ENCODE data around the gene SAMD4A. TPM values are rescaled to one million over a fixed set of nuclear protein-coding genes. Genes with fewer than 3 reads are reported as not detected.

SAMD4A gene
- total and polyA plus RNA-seq, 8 donors = 4.5 to 40.5 (median 8.0) TPM

- no peak overlapping the region for H3K4me3 ChIP-seq
- DNase-seq (no peak), ATAC-seq (no peak)
- no peaks in the 10 kb centered on the region for H3K27me3 ChIP-seq
- H3K4me1 ChIP-seq = peaks cover 0 to 35% of the 10 kb centered on the region in 2 donors
- peak overlapping the region; percentile 74 to 77 for H3K27ac ChIP-seq
- intact Hi-C loops (cut with DNase I) = loop anchor here in 1 of 2 donors (5.0 kb wide), 1 partner anchor 205 kb away; the partner anchor contains the start of gene SAMD4A
- H3K9me3 ChIP-seq = no peaks in the 10 kb centered on the region
- TF ChIP-seq CTCF (IDR thresholded peaks at IDR 0.05) = no peak
- H3K36me3 ChIP-seq = peaks cover 0 to 6% of the 10 kb centered on the region in 2 donors
Observed at GRCh38 chr14:54772451-54772881, 205.5 kb downstream of the SAMD4A start.

GRCh38 chr14:54773171-54774006 lies 206.5 kb downstream of the SAMD4A start:
- DNase-seq (peak; percentile 80 to 91 (median 88)), ATAC-seq (peak; percentile 91)
- TF ChIP-seq CTCF (IDR thresholded peaks at IDR 0.05) = peak; percentile 34 to 50
- peak overlapping the region; percentile 74 to 77 for H3K27ac ChIP-seq
- H3K4me3 ChIP-seq = no peak overlapping the region
- peaks cover 0 to 35% of the 10 kb centered on the region in 2 donors for H3K4me1 ChIP-seq
- H3K9me3 ChIP-seq = no peaks in the 10 kb centered on the region
- intact Hi-C loops (cut with DNase I) = loop anchor here in 1 of 2 donors (5.0 kb wide), 1 partner anchor 206 kb away; the partner anchor contains the start of gene SAMD4A
- H3K36me3 ChIP-seq = peaks cover 0 to 6% of the 10 kb centered on the region in 2 donors
- no peaks in the 10 kb centered on the region for H3K27me3 ChIP-seq

- ATAC-seq (no peak), DNase-seq (no peak)
- TF ChIP-seq CTCF (IDR thresholded peaks at IDR 0.05) = no peak
- peaks cover 0 to 35% of the 10 kb centered on the region in 2 donors for H3K4me1 ChIP-seq
- no peak overlapping the region for H3K27ac ChIP-seq
- H3K9me3 ChIP-seq = no peaks in the 10 kb centered on the region
- no peaks in the 10 kb centered on the region for H3K27me3 ChIP-seq
- intact Hi-C loops (cut with DNase I) = loop anchor here in 1 of 2 donors (5.0 kb wide), 1 partner anchor 208 kb away; the partner anchor contains the start of gene SAMD4A
- H3K4me3 ChIP-seq = no peak overlapping the region
- H3K36me3 ChIP-seq = peaks cover 0 to 14% of the 10 kb centered on the region in 2 donors
Observed at GRCh38 chr14:54774824-54775223, 207.9 kb downstream of the SAMD4A start.

- intact Hi-C loops (cut with DNase I) = no loop called here
- no peak overlapping the region for H3K27ac ChIP-seq
- no peak for ATAC-seq
- no peak overlapping the region for H3K4me3 ChIP-seq
- TF ChIP-seq CTCF (IDR thresholded peaks at IDR 0.05) = no peak
- DNase-seq = no peak
- H3K27me3 ChIP-seq = no peaks in the 10 kb centered on the region
- peaks cover 0 to 22% of the 10 kb centered on the region in 2 donors for H3K36me3 ChIP-seq
- no peaks in the 10 kb centered on the region for H3K9me3 ChIP-seq
- H3K4me1 ChIP-seq = peaks cover 0 to 35% of the 10 kb centered on the region in 2 donors
Observed at GRCh38 chr14:54775486-54776140, 208.7 kb downstream of the SAMD4A start.

Data from left lung (tissue), 10 donors.